Measurements from ENCODE around the gene DNAJB14. TPM values are rescaled to one million over a fixed set of nuclear protein-coding genes. Genes with fewer than 3 reads are reported as not detected.

The DNAJB14 gene
- total RNA-seq, 1 donor from 2014 or later, result 55.2 TPM

GRCh38 chr4:99856166-99856565 lies 90.3 kb downstream of the DNAJB14 start:
- no peaks in the 10 kb centered on the region for H3K27me3 Mint-ChIP-seq (ENCODE audit: unreplicated experiment)
- DNase-seq (ENCODE audit: low spot score), result no peak
- H3K4me3 Mint-ChIP-seq (ENCODE audit: unreplicated experiment), result no peak overlapping the region
- H3K27ac Mint-ChIP-seq (ENCODE audit: unreplicated experiment), result no peak overlapping the region
- peaks cover 9% of the 10 kb centered on the region for H3K4me1 Mint-ChIP-seq (ENCODE audit: unreplicated experiment)
- H3K9me3 Mint-ChIP-seq (ENCODE audit: unreplicated experiment), result no peaks in the 10 kb centered on the region
- H3K36me3 Mint-ChIP-seq (ENCODE audit: low read depth, unreplicated experiment), result no peaks in the 10 kb centered on the region
- no peak for TF ChIP-seq CTCF (IDR thresholded peaks at IDR 0.05; ENCODE audit: unreplicated experiment)

- TF ChIP-seq CTCF (IDR thresholded peaks at IDR 0.05; ENCODE audit: unreplicated experiment), result no peak
- DNase-seq (ENCODE audit: low spot score), result no peak
- Mint-ChIP-seq H3K9me3 (ENCODE audit: unreplicated experiment) (no peaks in the 10 kb centered on the region), H3K36me3 (ENCODE audit: low read depth, unreplicated experiment) (no peaks in the 10 kb centered on the region), H3K27me3 (ENCODE audit: unreplicated experiment) (no peaks in the 10 kb centered on the region), H3K27ac (ENCODE audit: unreplicated experiment) (no peak overlapping the region), H3K4me3 (ENCODE audit: unreplicated experiment) (no peak overlapping the region), H3K4me1 (ENCODE audit: unreplicated experiment) (peaks cover 9% of the 10 kb centered on the region)
These were observed 90.7 kb downstream of the DNAJB14 start for GRCh38 chr4:99855678-99856077.

GRCh38 chr4:99853999-99854398 lies 92.4 kb downstream of the DNAJB14 start:
- Mint-ChIP-seq H3K4me1 (ENCODE audit: unreplicated experiment) (peaks cover 9% of the 10 kb centered on the region), H3K4me3 (ENCODE audit: unreplicated experiment) (no peak overlapping the region), H3K27ac (ENCODE audit: unreplicated experiment) (no peak overlapping the region), H3K27me3 (ENCODE audit: unreplicated experiment) (no peaks in the 10 kb centered on the region), H3K36me3 (ENCODE audit: low read depth, unreplicated experiment) (no peaks in the 10 kb centered on the region), H3K9me3 (ENCODE audit: unreplicated experiment) (no peaks in the 10 kb centered on the region)
- no peak for DNase-seq (ENCODE audit: low spot score)
- no peak for TF ChIP-seq CTCF (IDR thresholded peaks at IDR 0.05; ENCODE audit: unreplicated experiment)

GRCh38 chr4:99853190-99853589 lies 93.2 kb downstream of the DNAJB14 start:
- TF ChIP-seq CTCF (IDR thresholded peaks at IDR 0.05; ENCODE audit: unreplicated experiment), result no peak
- Mint-ChIP-seq H3K27ac (ENCODE audit: unreplicated experiment) (no peak overlapping the region), H3K27me3 (ENCODE audit: unreplicated experiment) (no peaks in the 10 kb centered on the region), H3K4me1 (ENCODE audit: unreplicated experiment) (peaks cover 9% of the 10 kb centered on the region), H3K4me3 (ENCODE audit: unreplicated experiment) (no peak overlapping the region), H3K9me3 (ENCODE audit: unreplicated experiment) (no peaks in the 10 kb centered on the region), H3K36me3 (ENCODE audit: low read depth, unreplicated experiment) (no peaks in the 10 kb centered on the region)
- no peak for DNase-seq (ENCODE audit: low spot score)

- no peak for DNase-seq (ENCODE audit: low spot score)
- no peaks in the 10 kb centered on the region for H3K36me3 Mint-ChIP-seq (ENCODE audit: low read depth, unreplicated experiment)
These were observed 94.1 kb downstream of the DNAJB14 start for GRCh38 chr4:99852199-99852749.

More at GRCh38 chr4:99852199-99852749, 94.1 kb downstream of the DNAJB14 start:
- H3K4me1 Mint-ChIP-seq (ENCODE audit: unreplicated experiment), result peaks cover 9% of the 10 kb centered on the region
- H3K9me3 Mint-ChIP-seq (ENCODE audit: unreplicated experiment), result no peaks in the 10 kb centered on the region
- no peak overlapping the region for H3K4me3 Mint-ChIP-seq (ENCODE audit: unreplicated experiment)
- no peak overlapping the region for H3K27ac Mint-ChIP-seq (ENCODE audit: unreplicated experiment)
- TF ChIP-seq CTCF (IDR thresholded peaks at IDR 0.05; ENCODE audit: unreplicated experiment), result no peak
- H3K27me3 Mint-ChIP-seq (ENCODE audit: unreplicated experiment), result no peaks in the 10 kb centered on the region

All from endothelial cell (in vitro differentiated cells).